ENCODE results near the gene ARID3A.

- TF ChIP-seq CTCF (IDR thresholded peaks at IDR 0.05): no peak
- no peak for TF ChIP-seq POLR2A (IDR thresholded peaks at IDR 0.05)
Observed at GRCh38 chr19:931860-932647, 6.2 kb downstream of the ARID3A start.

All from Peyer's patch (tissue), 4 donors.